OCI-LY7 (cell line): ENCODE results near the gene GALNT2. TPM values are rescaled to one million over a fixed set of nuclear protein-coding genes. Genes with fewer than 3 reads are reported as not detected.

Experiments
- BruUV-seq: library from RNA; stranded (reverse); fragments of 400-500 nt; replicated peaks from 2 replicates; lab custom pipeline; 2021; lab: Mats Ljungman, UMichigan
- CTCF ChIA-PET: fragments of 300-600 bp; sonication (Branson Sonifier 250); formaldehyde crosslinking; loops from one replicate; lab custom pipeline; 2022; ENCODE audit warnings: antibody characterized with exemption; ENCODE audit not compliant: unreplicated experiment; lab: Charles Lee
- POLR2A ChIA-PET: fragments of 300-600 bp; sonication (Branson Sonifier 250); formaldehyde crosslinking; loops from one replicate; lab custom pipeline; 2022; ENCODE audit warnings: antibody characterized with exemption; lab: Charles Lee
- DNase-seq: peaks from one replicate; pipeline ENCODE4 v3.0.0-alpha.2; 2015; ENCODE audit warnings: low spot score
- H2AFZ ChIP-seq: fragments of 200-600 bp; sonication (generic), shearing (Covaris generic); 2 replicates; pipeline ENCODE4 v1.6.1; 2014; ENCODE audit warnings: mild to moderate bottlenecking, antibody characterized with exemption, low read length, moderate library complexity
- H3K27ac ChIP-seq: fragments of 200-600 bp; sonication (generic); 2 replicates; pipeline ENCODE4 v1.5.1; 2014; ENCODE audit warnings: mixed run types, low read depth, mild to moderate bottlenecking, moderate library complexity, low read length, inconsistent platforms; ENCODE audit not compliant: poor library complexity, severe bottlenecking
- H3K36me3 ChIP-seq: fragments of 200-600 bp; sonication (generic); 2 replicates; pipeline ENCODE4 v1.6.1; 2014; ENCODE audit warnings: mild to moderate bottlenecking, antibody characterized with exemption, low read length, moderate library complexity, mixed read lengths; ENCODE audit not compliant: insufficient read depth
- H3K4me1 ChIP-seq: fragments of 200-600 bp; sonication (generic); 2 replicates; pipeline ENCODE4 v1.5.1; 2014; ENCODE audit warnings: mild to moderate bottlenecking, low read length; ENCODE audit not compliant: insufficient read depth, poor library complexity, severe bottlenecking
- H3K4me2 ChIP-seq: fragments of 200-600 bp; sonication (generic); 2 replicates; pipeline ENCODE4 v1.6.1; 2014; ENCODE audit warnings: mild to moderate bottlenecking, low read length
- H3K4me3 ChIP-seq: fragments of 200-600 bp; sonication (generic); 2 replicates; pipeline ENCODE4 v1.5.1; 2014; ENCODE audit warnings: mild to moderate bottlenecking, low read depth, low read length; ENCODE audit not compliant: poor library complexity, severe bottlenecking
- H3K79me2 ChIP-seq: fragments of 200-600 bp; sonication (generic); 2 replicates; pipeline ENCODE4 v1.6.1; 2016; ENCODE audit warnings: low read depth, mild to moderate bottlenecking, low read length, moderate library complexity, mixed read lengths; ENCODE audit not compliant: insufficient read depth
- H3K9me2 ChIP-seq: fragments of 200-600 bp; sonication (generic); 2 replicates; pipeline ENCODE4 v1.6.1; 2016; ENCODE audit warnings: mild to moderate bottlenecking, low read length, mixed read lengths; ENCODE audit not compliant: insufficient read depth
- H3K9me3 ChIP-seq: fragments of 200-600 bp; sonication (generic); 2 replicates; pipeline ENCODE4 v1.6.1; 2014; ENCODE audit warnings: mild to moderate bottlenecking, mixed run types, low read length, mixed read lengths
- H4K20me1 ChIP-seq: fragments of 200-600 bp; sonication (generic); 2 replicates; pipeline ENCODE4 v1.6.1; 2014; ENCODE audit warnings: mild to moderate bottlenecking, antibody characterized with exemption, low read length, moderate library complexity, mixed read lengths; ENCODE audit not compliant: insufficient read depth
- CTCF ChIP-seq: fragments of 200-600 bp; sonication (generic); conservative IDR thresholded peaks from 2 replicates; pipeline ENCODE4 v1.5.1; 2014; ENCODE audit warnings: mild to moderate bottlenecking, antibody characterized with exemption, low read length, moderate library complexity, mixed read lengths
- EZH2phosphoT487 ChIP-seq: fragments of 200-600 bp; sonication (generic); IDR thresholded peaks from 2 replicates; pipeline ENCODE4 v1.6.1; 2018; ENCODE audit warnings: low read depth, borderline replicate concordance, mild to moderate bottlenecking, mixed run types, antibody characterized with exemption, low read length, moderate library complexity, mixed read lengths
- intact Hi-C: fragments of 100-400 bp; cut with micrococcal nuclease; formaldehyde crosslinking; loops from one replicate; pipeline ENCODE4 v1.10.0; 2022; ENCODE audit not compliant: unreplicated experiment
- total RNA-seq, 2 experiments: library from RNA; depleted of rRNA in 1 of 2; stranded (reverse); fragments of >200 nt in 1 of 2; shearing (Covaris generic) in 1 of 2; gene quantifications; 2 replicates each; pipeline ENCODE4 v1.2.3, GENCODE V29; 2014 to 2022

GALNT2 gene
- total RNA-seq, 2 experiments from 2014 or later: 29.9 to 67.3 TPM

- Histone ChIP-seq H4K20me1 (no peaks in the 10 kb centered on the region), H3K9me3 (no peaks in the 10 kb centered on the region), H3K79me2 (peaks cover 46% of the 10 kb centered on the region; the same call in 1 of the 2 replicates), H3K36me3 (no peaks in the 10 kb centered on the region), H3K9me2 (no peaks in the 10 kb centered on the region), H3K27ac (peak overlapping the region; percentile 95), H3K4me2 (peak overlapping the region; percentile 62), H3K4me1 (peaks cover 92% of the 10 kb centered on the region), H3K4me3 (no peak overlapping the region), H2AFZ (no peak overlapping the region)
- CTCF ChIA-PET: no interaction called here
- POLR2A ChIA-PET: interaction anchor here (0.6 to 5.5 kb wide), 4 partner anchors 13 to 62 kb away, joined by 5 to 56 read pairs (median 6); no protein-coding TSS in a partner anchor
- DNase-seq: no peak
- BruUV-seq: no TSS peak
- intact Hi-C loops: no loop called here
- TF ChIP-seq EZH2phosphoT487 (no peak), CTCF (no peak)
Measured at GRCh38 chr1:230125141-230125540, 58.1 kb downstream of the GALNT2 start.

- ChIA-PET POLR2A (interaction anchor here (0.6 to 5.5 kb wide), 3 partner anchors 16 to 63 kb away, joined by 5 to 56 read pairs (median 7); no protein-coding TSS in a partner anchor), CTCF (no interaction called here)
- TF ChIP-seq EZH2phosphoT487 (no peak), CTCF (no peak)
- BruUV-seq: no TSS peak
- Histone ChIP-seq H4K20me1 (no peaks in the 10 kb centered on the region), H3K4me2 (peak overlapping the region; percentile 62), H3K27ac (peak overlapping the region; percentile 95), H2AFZ (no peak overlapping the region), H3K4me3 (no peak overlapping the region), H3K36me3 (no peaks in the 10 kb centered on the region), H3K4me1 (peaks cover 92% of the 10 kb centered on the region), H3K9me3 (no peaks in the 10 kb centered on the region), H3K9me2 (no peaks in the 10 kb centered on the region), H3K79me2 (peaks cover 43% of the 10 kb centered on the region; the same call in 1 of the 2 replicates)
- intact Hi-C loops: no loop called here
- no peak for DNase-seq
Measured at GRCh38 chr1:230125640-230126528, 58.8 kb downstream of the GALNT2 start.
